ENCODE measurements around the gene HHEX. TPM values are rescaled to one million over a fixed set of nuclear protein-coding genes. Genes with fewer than 3 reads are reported as not detected.

HHEX gene
- total RNA-seq, result 65.0 and 71.9 TPM in 2 replicates

GRCh38 chr10:92689663-92690210 lies at the start of gene HHEX:
Gene HHEX, plus strand, starts transcription at chr10:92689955. Its CDS starts 32 bp downstream, at chr10:92689987.

Small RNA genes lying within 50 kb of the gene (small RNA-seq; reads per million reads assigned to genes)
- gene RF00019 (not detected), gene RN7SL644P (not detected)

Other genes with a start within 250 kb of the HHEX start
- 34.6 and 45.1 TPM in 2 replicates for gene IDE, start 115.9 kb upstream of the HHEX start, total RNA-seq
- gene KIF11, start 96.8 kb upstream of the HHEX start, total RNA-seq, result 13.7 and 27.8 TPM in 2 replicates
- gene EXOC6, start 158.6 kb downstream of the HHEX start, total RNA-seq, result 111 and 119 TPM in 2 replicates

Measured in vein endothelial cell (primary cell).